H1 (cell line): ENCODE results near the gene KRT85. TPM values are rescaled to one million over a fixed set of nuclear protein-coding genes. Genes with fewer than 3 reads are reported as not detected.

Source experiments
- BACH1 ChIP-seq: IDR thresholded peaks from 2 replicates; pipeline ENCODE4 v1.6.1; 2012; ENCODE audit warnings: low read length, improper control_type of control experiment
- BRCA1 ChIP-seq: IDR thresholded peaks from 2 replicates; pipeline ENCODE4 v1.6.1; 2012; ENCODE audit warnings: low read depth, low read length, improper control_type of control experiment
- CHD7 ChIP-seq: fragments of 300-600 bp; sonication (generic); IDR thresholded peaks from 2 replicates; pipeline ENCODE4 v1.7.1; 2012; ENCODE audit warnings: low read length, moderate library complexity, mild to moderate bottlenecking, inconsistent platforms; ENCODE audit not compliant: insufficient replicate concordance
- JUND ChIP-seq: IDR thresholded peaks from 2 replicates; pipeline ENCODE4 v1.6.1; 2011; ENCODE audit warnings: mild to moderate bottlenecking, improper control_type of control experiment, low read length
- KDM1A ChIP-seq: fragments of 200-600, 300-600 bp; sonication (generic); IDR thresholded peaks from 2 replicates; pipeline ENCODE4 v1.7.1; 2016; ENCODE audit warnings: mild to moderate bottlenecking, low read length, borderline replicate concordance
- KDM4A ChIP-seq: IDR thresholded peaks from one replicate; pipeline ENCODE4 v1.7.1; 2012; ENCODE audit warnings: low read depth, mild to moderate bottlenecking, moderate library complexity, low read length, inconsistent platforms; ENCODE audit not compliant: severe bottlenecking
- PHF8 ChIP-seq: fragments of 200-600 bp; sonication (generic); conservative IDR thresholded peaks from 2 replicates; pipeline ENCODE4 v1.7.1; 2012; ENCODE audit warnings: low read depth, mild to moderate bottlenecking, inconsistent platforms, low read length, moderate library complexity
- RXRA ChIP-seq: IDR thresholded peaks from 2 replicates; pipeline ENCODE4 v1.6.1; 2011; ENCODE audit warnings: low read depth, mild to moderate bottlenecking, low read length, moderate library complexity; ENCODE audit not compliant: insufficient read depth
- SP1 ChIP-seq: IDR thresholded peaks from 2 replicates; pipeline ENCODE4 v1.6.1; 2011; ENCODE audit warnings: low read depth, low read length
- USF2 ChIP-seq: IDR thresholded peaks from 2 replicates; pipeline ENCODE4 v1.6.1; 2011; ENCODE audit warnings: low read length, improper control_type of control experiment
- polyA plus RNA-seq, 7 experiments: library from polyadenylated mRNA; depleted of rRNA in 3 of 7; stranded (reverse) in 5 of 7; unstranded in 2 of 7; fragments of >200 nt in 5 of 7; fragments of 200-250 nt in 2 of 7; gene quantifications; 1 replicate in 5 of 7; 2 replicates in 1 of 7; 4 replicates in 1 of 7; pipeline versions ENCODE4 v1.2.1 to v1.2.3, GENCODE V29; 2011 to 2013; ENCODE audit warnings: missing spikeins in 2 of 7, mixed read lengths in 2 of 7
- total RNA-seq: library from RNA; stranded (reverse); fragmentation: NEBNext Ultra II Directional; extraction: Animal tissue kit (Norgen Biotek cat#: 25700); gene quantifications from 2 replicates; pipeline ENCODE4 v1.2.1, GENCODE V29; 2021

KRT85 gene
- total and polyA plus RNA-seq, 2 of the 8 experiments (the other 6 are each of a cell fraction or from before 2014, with no cell fraction given), result not detected

GRCh38 chr12:52395761-52396434 lies 28.6 kb upstream of the KRT85 start (continued):
- TF ChIP-seq CHD7, result no peak
- no peak for TF ChIP-seq KDM4A
- TF ChIP-seq KDM1A, result no peak
- TF ChIP-seq SP1, result no peak
- no peak for TF ChIP-seq BACH1
- TF ChIP-seq USF2, result peak; percentile 29; the same call in 1 of the 2 replicates
- TF ChIP-seq JUND, result 0 out of 2 replicates have a peak, but pooled peaks have one; percentile 21
- no peak for TF ChIP-seq BRCA1
- no peak for TF ChIP-seq PHF8
- no peak for TF ChIP-seq RXRA
